OCI-LY7 (cell line): Measurements from ENCODE around the gene FALEC. TPM values are rescaled to one million over a fixed set of nuclear protein-coding genes. Genes with fewer than 3 reads are reported as not detected.

Experiments
- BruUV-seq: library from RNA; stranded (reverse); fragments of 400-500 nt; replicated peaks from 2 replicates; lab custom pipeline; 2021; lab: Mats Ljungman, UMichigan
- CTCF ChIA-PET: fragments of 300-600 bp; sonication (Branson Sonifier 250); formaldehyde crosslinking; loops from one replicate; lab custom pipeline; 2022; ENCODE audit warnings: antibody characterized with exemption; ENCODE audit not compliant: unreplicated experiment; lab: Charles Lee
- POLR2A ChIA-PET: fragments of 300-600 bp; sonication (Branson Sonifier 250); formaldehyde crosslinking; loops from one replicate; lab custom pipeline; 2022; ENCODE audit warnings: antibody characterized with exemption; lab: Charles Lee
- DNase-seq: peaks from one replicate; pipeline ENCODE4 v3.0.0-alpha.2; 2015; ENCODE audit warnings: low spot score
- H2AFZ ChIP-seq: fragments of 200-600 bp; sonication (generic), shearing (Covaris generic); 2 replicates; pipeline ENCODE4 v1.6.1; 2014; ENCODE audit warnings: mild to moderate bottlenecking, antibody characterized with exemption, low read length, moderate library complexity
- H3K27ac ChIP-seq: fragments of 200-600 bp; sonication (generic); 2 replicates; pipeline ENCODE4 v1.5.1; 2014; ENCODE audit warnings: mixed run types, low read depth, mild to moderate bottlenecking, moderate library complexity, low read length, inconsistent platforms; ENCODE audit not compliant: poor library complexity, severe bottlenecking
- H3K36me3 ChIP-seq: fragments of 200-600 bp; sonication (generic); 2 replicates; pipeline ENCODE4 v1.6.1; 2014; ENCODE audit warnings: mild to moderate bottlenecking, antibody characterized with exemption, low read length, moderate library complexity, mixed read lengths; ENCODE audit not compliant: insufficient read depth
- H3K4me1 ChIP-seq: fragments of 200-600 bp; sonication (generic); 2 replicates; pipeline ENCODE4 v1.5.1; 2014; ENCODE audit warnings: mild to moderate bottlenecking, low read length; ENCODE audit not compliant: insufficient read depth, poor library complexity, severe bottlenecking
- H3K4me2 ChIP-seq: fragments of 200-600 bp; sonication (generic); 2 replicates; pipeline ENCODE4 v1.6.1; 2014; ENCODE audit warnings: mild to moderate bottlenecking, low read length
- H3K4me3 ChIP-seq: fragments of 200-600 bp; sonication (generic); 2 replicates; pipeline ENCODE4 v1.5.1; 2014; ENCODE audit warnings: mild to moderate bottlenecking, low read depth, low read length; ENCODE audit not compliant: poor library complexity, severe bottlenecking
- H3K79me2 ChIP-seq: fragments of 200-600 bp; sonication (generic); 2 replicates; pipeline ENCODE4 v1.6.1; 2016; ENCODE audit warnings: low read depth, mild to moderate bottlenecking, low read length, moderate library complexity, mixed read lengths; ENCODE audit not compliant: insufficient read depth
- H3K9me2 ChIP-seq: fragments of 200-600 bp; sonication (generic); 2 replicates; pipeline ENCODE4 v1.6.1; 2016; ENCODE audit warnings: mild to moderate bottlenecking, low read length, mixed read lengths; ENCODE audit not compliant: insufficient read depth
- H3K9me3 ChIP-seq: fragments of 200-600 bp; sonication (generic); 2 replicates; pipeline ENCODE4 v1.6.1; 2014; ENCODE audit warnings: mild to moderate bottlenecking, mixed run types, low read length, mixed read lengths
- H4K20me1 ChIP-seq: fragments of 200-600 bp; sonication (generic); 2 replicates; pipeline ENCODE4 v1.6.1; 2014; ENCODE audit warnings: mild to moderate bottlenecking, antibody characterized with exemption, low read length, moderate library complexity, mixed read lengths; ENCODE audit not compliant: insufficient read depth
- EZH2phosphoT487 ChIP-seq: fragments of 200-600 bp; sonication (generic); IDR thresholded peaks from 2 replicates; pipeline ENCODE4 v1.6.1; 2018; ENCODE audit warnings: low read depth, borderline replicate concordance, mild to moderate bottlenecking, mixed run types, antibody characterized with exemption, low read length, moderate library complexity, mixed read lengths
- intact Hi-C: fragments of 100-400 bp; cut with micrococcal nuclease; formaldehyde crosslinking; loops from one replicate; pipeline ENCODE4 v1.10.0; 2022; ENCODE audit not compliant: unreplicated experiment
- total RNA-seq, 2 experiments: library from RNA; depleted of rRNA in 1 of 2; stranded (reverse); fragments of >200 nt in 1 of 2; shearing (Covaris generic) in 1 of 2; gene quantifications; 2 replicates each; pipeline ENCODE4 v1.2.3, GENCODE V29; 2014 to 2022
- TF ChIP-seq, protein P1 (sequence below): fragments of 200-600 bp; sonication (generic); conservative IDR thresholded peaks from 2 replicates; pipeline ENCODE4 v1.5.1; 2014; ENCODE audit warnings: mild to moderate bottlenecking, antibody characterized with exemption, low read length, moderate library complexity, mixed read lengths

The FALEC gene
- total RNA-seq, 2 experiments from 2014 or later, result 0.47 to 1.9 TPM

DNA sequence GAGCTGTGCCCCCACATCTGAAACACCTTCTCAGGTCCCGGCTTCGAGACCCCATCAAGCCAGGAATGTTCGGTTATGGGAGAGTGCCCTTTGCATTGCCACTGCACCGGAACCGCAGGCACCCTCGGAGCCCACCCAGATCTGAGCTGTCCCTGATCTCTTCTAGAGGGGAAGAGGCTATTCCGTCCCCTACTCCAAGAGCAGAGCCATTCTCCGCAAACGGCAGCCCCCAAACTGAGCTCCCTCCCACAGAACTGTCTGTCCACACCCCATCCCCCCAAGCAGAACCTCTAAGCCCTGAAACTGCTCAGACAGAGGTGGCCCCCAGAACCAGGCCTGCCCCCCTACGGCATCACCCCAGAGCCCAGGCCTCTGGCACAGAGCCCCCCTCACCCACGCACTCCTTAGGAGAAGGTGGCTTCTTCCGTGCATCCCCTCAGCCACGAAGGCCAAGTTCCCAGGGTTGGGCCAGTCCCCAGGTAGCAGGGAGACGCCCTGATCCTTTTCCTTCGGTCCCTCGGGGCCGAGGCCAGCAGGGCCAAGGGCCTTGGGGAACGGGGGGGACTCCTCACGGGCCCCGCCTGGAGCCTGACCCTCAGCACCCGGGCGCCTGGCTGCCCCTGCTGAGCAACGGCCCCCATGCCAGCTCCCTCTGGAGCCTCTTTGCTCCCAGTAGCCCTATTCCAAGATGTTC lies 38.0 kb downstream of the FALEC start:
- intact Hi-C loops, result no loop called here
- TF ChIP-seq, protein P1, sequence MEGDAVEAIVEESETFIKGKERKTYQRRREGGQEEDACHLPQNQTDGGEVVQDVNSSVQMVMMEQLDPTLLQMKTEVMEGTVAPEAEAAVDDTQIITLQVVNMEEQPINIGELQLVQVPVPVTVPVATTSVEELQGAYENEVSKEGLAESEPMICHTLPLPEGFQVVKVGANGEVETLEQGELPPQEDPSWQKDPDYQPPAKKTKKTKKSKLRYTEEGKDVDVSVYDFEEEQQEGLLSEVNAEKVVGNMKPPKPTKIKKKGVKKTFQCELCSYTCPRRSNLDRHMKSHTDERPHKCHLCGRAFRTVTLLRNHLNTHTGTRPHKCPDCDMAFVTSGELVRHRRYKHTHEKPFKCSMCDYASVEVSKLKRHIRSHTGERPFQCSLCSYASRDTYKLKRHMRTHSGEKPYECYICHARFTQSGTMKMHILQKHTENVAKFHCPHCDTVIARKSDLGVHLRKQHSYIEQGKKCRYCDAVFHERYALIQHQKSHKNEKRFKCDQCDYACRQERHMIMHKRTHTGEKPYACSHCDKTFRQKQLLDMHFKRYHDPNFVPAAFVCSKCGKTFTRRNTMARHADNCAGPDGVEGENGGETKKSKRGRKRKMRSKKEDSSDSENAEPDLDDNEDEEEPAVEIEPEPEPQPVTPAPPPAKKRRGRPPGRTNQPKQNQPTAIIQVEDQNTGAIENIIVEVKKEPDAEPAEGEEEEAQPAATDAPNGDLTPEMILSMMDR, result no peak
- TF ChIP-seq EZH2phosphoT487, result no peak
- no peak for DNase-seq
- no peak overlapping the region for H3K27ac ChIP-seq
- peaks cover 7% of the 10 kb centered on the region for H3K4me1 ChIP-seq
- no peaks in the 10 kb centered on the region for H3K36me3 ChIP-seq
- H2AFZ ChIP-seq, result no peak overlapping the region
- no peaks in the 10 kb centered on the region for H3K9me3 ChIP-seq
- no peak overlapping the region for H3K4me3 ChIP-seq
- no peaks in the 10 kb centered on the region for H3K79me2 ChIP-seq
- POLR2A ChIA-PET, result no interaction called here
- CTCF ChIA-PET, result interaction anchor here (0.6 kb wide), 1 partner anchor 76 kb away, joined by 3 read pairs; the partner anchor contains the start of gene ENSA
- BruUV-seq, result no TSS peak
- H4K20me1 ChIP-seq, result no peaks in the 10 kb centered on the region
- no peak overlapping the region for H3K4me2 ChIP-seq
- H3K9me2 ChIP-seq, result no peaks in the 10 kb centered on the region

- POLR2A ChIA-PET, result no interaction called here
- Histone ChIP-seq H3K4me1 (peaks cover 3% of the 10 kb centered on the region), H3K9me3 (no peaks in the 10 kb centered on the region), H4K20me1 (no peaks in the 10 kb centered on the region), H3K79me2 (no peaks in the 10 kb centered on the region), H3K36me3 (no peaks in the 10 kb centered on the region), H2AFZ (no peak overlapping the region), H3K4me3 (no peak overlapping the region), H3K9me2 (no peaks in the 10 kb centered on the region), H3K27ac (no peak overlapping the region), H3K4me2 (no peak overlapping the region)
- no peak for DNase-seq
- intact Hi-C loops, result no loop called here
- TF ChIP-seq, protein P1, result no peak
- no peak for TF ChIP-seq EZH2phosphoT487
- CTCF ChIA-PET, result interaction anchor here (0.6 kb wide), 1 partner anchor 75 kb away, joined by 3 read pairs; the partner anchor contains the start of gene ENSA
- no TSS peak for BruUV-seq
Observed at GRCh38 chr1:150554086-150554452, 38.5 kb downstream of the FALEC start.
